Subcutaneous adipose tissue (tissue), 4 donors: ENCODE data around the gene TRMT11. TPM values are rescaled to one million over a fixed set of nuclear protein-coding genes. Genes with fewer than 3 reads are reported as not detected.

Experiments used
- CTCF ChIP-seq: fragments of 450-650 bp; IDR thresholded peaks from one replicate; pipeline ENCODE4 v1.5.1; 2016; ENCODE audit warnings: low read depth, mild to moderate bottlenecking, control low read depth, antibody characterized with exemption, moderate library complexity
- total RNA-seq, 4 donors: library from RNA; depleted of rRNA; stranded (reverse); fragments of >200 nt; gene quantifications; one replicate each; pipeline ENCODE4 v1.1.0, GENCODE V29; 2016

TRMT11 gene
- total RNA-seq, 4 donors from 2014 or later = 16.1 to 27.6 (median 16.4) TPM

DNA sequence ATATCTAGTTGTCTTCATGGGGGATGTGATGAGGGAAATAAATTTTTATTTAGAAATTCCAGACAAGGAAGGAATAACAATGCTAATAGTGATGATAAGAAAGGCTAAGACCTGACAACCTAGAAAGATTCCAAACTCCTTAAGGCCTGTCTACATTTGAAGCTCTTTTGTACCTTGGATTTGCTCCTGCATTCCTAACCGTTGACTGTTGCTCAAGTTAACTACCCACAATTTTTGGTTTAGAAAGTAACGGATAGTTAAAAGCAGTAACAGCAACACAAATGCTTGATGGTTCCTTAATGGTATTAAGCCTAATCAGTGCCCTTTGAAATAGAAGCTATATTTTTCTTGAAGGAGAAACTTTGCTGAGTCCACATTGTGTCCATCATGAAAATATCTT is 52.9 kb downstream of the TRMT11 start:
- no peak for TF ChIP-seq CTCF

DNA sequence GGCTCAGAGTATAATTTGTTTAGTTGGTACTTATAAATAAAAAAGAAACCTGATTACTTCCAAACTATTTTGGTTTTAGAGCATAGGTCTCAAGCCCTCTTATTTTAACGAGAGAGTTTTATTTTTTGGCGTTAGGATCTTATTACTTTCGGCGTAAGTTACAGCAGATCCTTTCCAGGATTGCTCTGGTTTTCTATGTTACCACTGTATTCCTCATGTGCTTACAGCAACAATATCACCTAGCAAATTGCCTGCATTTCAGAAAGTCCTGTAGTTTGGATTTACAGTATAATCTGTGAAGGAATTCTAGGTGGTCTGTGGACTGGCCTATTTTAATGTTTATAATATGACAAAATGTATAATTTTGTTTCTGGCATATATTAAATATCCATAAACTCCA is 54.1 kb downstream of the TRMT11 start:
- TF ChIP-seq CTCF = no peak

- no peak for TF ChIP-seq CTCF
Observed at GRCh38 chr6:126040826-126041225, 54.5 kb downstream of the TRMT11 start.

GRCh38 chr6:126041516-126041915 is 55.2 kb downstream of the TRMT11 start:
- TF ChIP-seq CTCF = no peak

GRCh38 chr6:126042001-126042419 is 55.7 kb downstream of the TRMT11 start:
- TF ChIP-seq CTCF = no peak

DNA sequence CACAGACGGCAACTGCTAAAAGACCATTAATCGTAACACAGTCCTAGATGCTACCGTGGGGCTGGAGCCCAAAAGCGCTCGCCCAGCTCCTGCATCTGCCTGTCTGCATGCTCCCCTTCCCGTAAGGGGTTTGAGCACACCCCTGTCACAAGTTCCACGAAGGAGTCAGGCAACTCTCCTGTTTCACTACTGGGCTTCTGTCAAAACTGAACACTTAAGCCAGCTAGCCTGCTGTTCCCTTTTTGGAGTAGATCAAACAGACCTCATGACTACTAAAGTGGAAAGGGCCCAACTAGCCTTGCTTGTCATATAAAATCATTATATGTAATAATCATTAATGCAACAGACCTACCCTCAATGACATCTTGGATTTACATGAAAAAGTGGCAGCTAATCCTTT is 61.3 kb downstream of the TRMT11 start:
- TF ChIP-seq CTCF = no peak

- TF ChIP-seq CTCF = no peak
Observed at GRCh38 chr6:126048635-126049034, 62.3 kb downstream of the TRMT11 start.
